ENCODE data around the gene CCDC107.
A peak's percentile ranks its signal among the peaks of the same experiment; 100 is the strongest.

Gene CCDC107

DNA sequence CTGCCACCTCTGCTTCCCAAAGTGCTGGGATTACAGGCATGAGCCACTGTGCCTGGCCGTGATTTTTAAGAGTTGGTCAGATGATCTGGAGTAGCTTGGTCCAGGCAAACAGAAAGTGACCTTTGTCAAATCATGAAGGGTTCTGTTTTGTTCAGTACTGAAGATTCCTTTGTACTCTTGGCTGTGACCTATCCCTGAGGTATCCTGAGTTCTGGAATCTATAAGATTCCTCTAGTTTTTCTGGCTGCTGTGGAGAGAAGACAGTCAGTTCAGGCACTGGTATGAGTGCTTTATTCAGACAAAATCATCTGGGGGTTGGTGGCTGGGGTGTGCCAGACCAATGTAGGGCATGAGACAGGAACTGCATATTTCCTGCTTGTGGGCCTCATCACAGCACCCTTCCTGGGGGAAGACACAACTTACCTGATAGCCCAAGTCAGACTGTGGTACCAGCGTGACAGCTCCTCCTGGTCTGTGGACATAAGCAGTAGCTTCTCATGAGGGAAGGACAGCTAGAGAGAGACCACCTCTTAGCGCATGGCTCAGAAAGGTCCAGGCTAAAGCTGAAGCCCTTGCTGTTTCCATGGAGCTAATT, 3.8 kb downstream of the CCDC107 start:
- DNase-seq (ENCODE audit: low read depth in 2 of 2): no peak

DNA sequence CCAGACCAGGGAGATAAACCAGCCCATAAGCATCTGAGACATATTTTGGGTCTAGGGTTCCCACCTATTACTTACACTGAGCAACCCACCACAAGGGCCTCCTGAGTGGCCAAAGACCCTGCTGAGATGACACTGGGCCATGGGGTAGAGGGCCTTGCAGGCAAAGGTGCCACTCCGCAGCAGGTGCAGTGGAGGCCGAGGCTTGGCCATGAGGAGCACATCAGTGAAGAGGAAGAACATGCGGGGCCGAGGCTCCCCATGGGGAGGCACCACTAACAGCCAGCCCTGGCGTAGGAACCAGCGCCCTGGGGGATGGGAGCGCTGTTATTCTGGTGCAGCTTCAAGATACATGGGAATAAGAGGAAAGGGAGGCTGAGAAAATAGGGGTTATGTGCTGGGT, 4.3 kb downstream of the CCDC107 start:
- no peak for DNase-seq (ENCODE audit: low read depth in 2 of 2)

DNA sequence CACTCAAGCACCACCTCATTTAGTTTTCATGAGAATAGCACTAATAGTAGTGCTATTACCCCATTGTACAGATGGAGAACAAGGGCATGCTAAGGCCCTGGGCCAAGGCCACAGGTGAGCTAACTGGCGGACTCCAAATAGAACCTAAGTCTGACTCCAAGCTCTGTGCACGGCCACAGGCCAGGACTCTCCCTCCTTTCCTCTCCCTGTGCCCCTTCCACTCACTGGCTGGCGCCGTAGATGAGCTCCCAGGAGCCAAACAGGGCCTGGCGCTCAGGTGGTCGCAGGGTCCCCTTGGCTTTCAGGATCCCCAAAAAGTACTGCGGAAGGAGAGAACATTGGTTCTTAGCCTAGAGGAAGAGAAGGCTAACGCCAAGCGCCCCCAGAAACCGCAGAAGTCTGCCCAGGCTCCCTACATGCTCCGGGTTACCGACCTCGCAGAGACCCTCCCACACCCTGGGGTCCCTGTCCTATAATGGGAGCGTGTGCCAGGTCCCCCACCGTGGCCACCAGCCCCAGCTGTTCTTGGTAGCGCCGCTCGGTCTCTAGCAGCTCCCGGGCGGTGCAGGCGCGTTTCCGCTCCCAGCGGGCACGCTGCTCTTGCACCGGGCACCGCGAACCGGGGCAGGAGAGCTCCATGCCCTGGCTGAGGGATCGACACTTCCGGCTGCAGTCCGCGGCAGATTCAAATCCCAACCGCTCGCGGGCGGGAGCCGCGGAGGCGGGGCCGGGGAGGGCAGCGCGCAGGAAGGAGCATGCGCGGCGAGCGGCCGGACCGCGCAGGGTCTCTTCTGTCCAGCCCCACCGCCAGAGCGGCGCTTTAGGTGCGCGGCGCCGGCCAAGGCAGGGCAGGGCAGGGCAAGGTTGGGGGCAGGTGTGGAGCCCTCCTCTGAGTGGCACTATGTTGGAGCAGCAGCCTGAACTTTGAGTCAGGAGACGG, 6.7 kb downstream of the CCDC107 start, which contains the start of gene ARHGEF39:
ARHGEF39 (minus strand) TSS at position 665 of the 940 bp plus-strand sequence; CDS start at position 639, 26 bp downstream.
- peak in 1 of 2 donors; percentile 55 for DNase-seq (ENCODE audit: low read depth in 2 of 2)

DNA sequence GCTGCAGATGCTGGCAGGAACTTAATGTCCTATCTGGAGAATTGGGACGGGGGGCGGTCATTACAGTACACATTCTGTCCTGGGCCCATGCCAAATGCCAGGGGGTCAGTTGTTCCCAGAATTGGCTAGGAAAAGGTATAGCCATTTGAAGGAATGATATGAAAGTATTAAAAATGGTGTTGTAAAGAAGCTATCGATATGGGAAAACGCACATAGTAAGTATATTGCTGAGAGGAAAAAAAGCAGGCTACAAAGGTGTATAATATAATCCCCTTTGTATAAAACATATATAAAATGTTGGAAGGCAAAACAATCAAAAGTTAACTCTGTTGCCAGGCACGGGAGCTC, 7.4 kb downstream of the CCDC107 start:
- no peak for DNase-seq (ENCODE audit: low read depth in 2 of 2)

DNA sequence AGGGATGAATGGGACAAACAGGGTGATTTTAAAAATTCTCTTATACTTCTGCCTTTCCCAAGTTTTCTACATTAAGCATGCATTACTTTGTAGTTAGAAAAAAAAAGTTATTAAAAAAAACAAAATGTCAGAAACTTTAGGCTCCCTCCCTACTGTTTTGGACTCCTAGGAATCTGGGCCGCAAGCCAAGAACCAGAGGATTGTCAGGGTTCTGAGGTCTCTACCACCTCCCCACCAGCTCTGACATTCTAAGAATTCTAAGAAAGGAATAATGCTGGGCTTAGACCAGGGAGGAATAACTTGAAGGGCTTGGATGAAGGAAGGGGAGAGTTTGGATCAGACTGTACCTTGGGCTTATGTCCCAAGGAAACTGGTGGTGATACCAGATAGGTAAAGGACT, 8.0 kb downstream of the CCDC107 start:
- no peak for DNase-seq (ENCODE audit: low read depth in 2 of 2)

DNA sequence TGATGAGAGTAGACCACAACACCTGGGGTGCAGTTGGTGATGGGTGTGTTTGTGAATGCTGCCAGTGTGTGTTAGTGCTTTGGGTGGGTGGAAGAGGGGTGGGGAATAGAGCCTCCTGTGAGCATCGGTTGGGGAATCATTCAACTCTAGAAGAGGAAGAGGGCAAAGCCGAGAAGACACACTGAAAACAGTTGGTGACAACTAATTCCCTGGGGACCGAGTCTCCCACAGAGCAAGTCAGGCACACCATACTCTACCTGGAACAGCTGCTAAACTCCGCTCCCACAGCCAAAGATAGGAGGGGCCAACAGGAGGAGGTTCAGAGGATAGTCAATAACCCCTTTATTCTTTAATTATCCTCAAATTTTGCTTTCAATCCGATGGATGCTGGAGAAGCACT, 8.5 kb downstream of the CCDC107 start:
- no peak for DNase-seq (ENCODE audit: low read depth in 2 of 2)

DNA sequence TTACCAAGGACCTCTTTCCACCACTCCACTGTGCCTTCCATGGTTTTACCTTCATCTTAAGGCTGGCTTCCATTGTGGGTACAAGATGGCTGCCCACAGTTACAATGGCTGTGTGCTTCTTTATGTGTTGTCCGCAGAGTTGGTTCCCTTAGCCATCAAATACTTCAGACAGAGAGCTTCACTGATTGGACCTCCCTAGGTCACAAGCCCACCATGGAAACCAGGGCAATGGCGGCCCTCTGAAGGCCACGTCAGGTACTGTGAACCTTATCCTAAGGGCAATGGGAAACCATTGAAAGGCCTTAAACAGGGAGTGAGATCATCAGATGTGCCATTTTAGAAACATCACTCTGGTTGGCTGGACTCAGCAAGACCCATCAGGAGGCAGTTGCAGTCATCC, 9.8 kb downstream of the CCDC107 start:
- DNase-seq (ENCODE audit: low read depth in 2 of 2): no peak

DNA sequence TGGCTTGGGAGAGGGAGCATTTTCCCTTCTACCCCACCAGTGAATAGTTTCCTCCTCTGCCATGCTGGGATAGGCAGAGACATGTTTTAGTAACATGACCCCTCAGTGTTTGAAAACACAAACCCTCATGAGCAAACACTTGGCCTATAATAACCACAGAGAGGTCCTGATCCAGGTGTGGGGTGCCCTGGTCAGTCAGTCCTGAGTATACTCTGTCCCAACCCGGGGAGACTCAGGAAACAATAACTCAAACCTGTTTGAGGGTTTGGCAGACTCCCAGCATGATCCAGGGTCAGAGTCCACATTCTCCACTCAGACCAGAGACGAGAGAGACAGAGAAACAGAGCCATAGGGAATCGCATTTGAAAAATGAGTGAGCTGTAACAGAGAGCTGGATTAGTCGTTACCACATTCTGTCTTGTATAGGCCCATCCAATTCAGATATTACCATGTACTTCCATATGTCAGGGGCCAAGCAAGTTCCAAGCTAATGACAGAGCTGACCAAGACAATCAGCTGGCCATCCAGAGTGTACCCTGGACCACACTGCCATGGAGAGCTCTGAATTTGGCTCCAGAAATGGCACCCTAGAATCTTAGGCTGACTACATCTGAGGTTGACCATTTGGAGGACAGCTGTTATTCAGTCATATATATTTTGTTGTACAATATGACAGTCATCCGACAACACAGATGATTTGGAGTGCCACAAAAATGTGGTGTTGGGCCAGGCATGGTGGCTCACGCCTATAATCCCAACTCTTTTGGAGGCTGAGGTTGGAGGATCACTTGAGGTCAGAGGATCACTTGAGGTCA, 11.4 kb downstream of the CCDC107 start:
- DNase-seq (ENCODE audit: low read depth in 2 of 2): no peak

DNA sequence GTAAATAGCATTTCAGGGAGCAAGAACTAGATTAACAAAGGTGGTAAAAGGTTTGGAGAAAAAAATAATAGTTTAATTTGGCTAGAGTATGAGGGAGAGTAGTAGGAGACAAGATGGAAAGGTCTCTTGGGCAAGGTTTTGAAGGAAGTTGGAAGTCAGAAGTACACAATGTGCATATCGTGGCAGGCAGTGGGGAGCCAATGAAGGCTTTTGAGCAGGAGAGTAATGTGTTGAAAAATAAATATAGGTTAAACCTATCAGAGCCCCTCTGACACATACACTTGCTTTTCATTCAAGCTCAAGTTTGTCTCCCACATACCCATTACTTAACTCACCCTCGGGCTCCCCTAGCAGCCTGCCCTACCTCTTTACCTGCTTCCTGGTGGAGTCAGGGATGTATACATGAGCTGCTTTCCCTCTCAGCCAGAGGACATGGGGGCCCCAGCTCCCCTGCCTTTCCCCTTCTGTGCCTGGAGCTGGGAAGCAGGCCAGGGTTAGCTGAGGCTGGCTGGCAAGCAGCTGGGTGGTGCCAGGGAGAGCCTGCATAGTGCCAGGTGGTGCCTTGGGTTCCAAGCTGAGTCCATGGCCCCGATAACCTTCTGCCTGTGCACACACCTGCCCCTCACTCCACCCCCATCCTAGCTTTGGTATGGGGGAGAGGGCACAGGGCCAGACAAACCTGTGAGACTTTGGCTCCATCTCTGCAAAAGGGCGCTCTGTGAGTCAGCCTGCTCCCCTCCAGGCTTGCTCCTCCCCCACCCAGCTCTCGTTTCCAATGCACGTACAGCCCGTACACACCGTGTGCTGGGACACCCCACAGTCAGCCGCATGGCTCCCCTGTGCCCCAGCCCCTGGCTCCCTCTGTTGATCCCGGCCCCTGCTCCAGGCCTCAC, 15.3 kb downstream of the CCDC107 start, which contains the start of gene CA9:
CA9 (plus strand) TSS at position 797 of the 893 bp plus-strand sequence; CDS start at position 829, 32 bp downstream.
- DNase-seq (ENCODE audit: low read depth in 2 of 2): no peak

DNA sequence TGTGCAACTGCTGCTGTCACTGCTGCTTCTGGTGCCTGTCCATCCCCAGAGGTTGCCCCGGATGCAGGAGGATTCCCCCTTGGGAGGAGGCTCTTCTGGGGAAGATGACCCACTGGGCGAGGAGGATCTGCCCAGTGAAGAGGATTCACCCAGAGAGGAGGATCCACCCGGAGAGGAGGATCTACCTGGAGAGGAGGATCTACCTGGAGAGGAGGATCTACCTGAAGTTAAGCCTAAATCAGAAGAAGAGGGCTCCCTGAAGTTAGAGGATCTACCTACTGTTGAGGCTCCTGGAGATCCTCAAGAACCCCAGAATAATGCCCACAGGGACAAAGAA, 15.9 kb downstream of the CCDC107 start:
- no peak for DNase-seq (ENCODE audit: low read depth in 2 of 2)

DNA sequence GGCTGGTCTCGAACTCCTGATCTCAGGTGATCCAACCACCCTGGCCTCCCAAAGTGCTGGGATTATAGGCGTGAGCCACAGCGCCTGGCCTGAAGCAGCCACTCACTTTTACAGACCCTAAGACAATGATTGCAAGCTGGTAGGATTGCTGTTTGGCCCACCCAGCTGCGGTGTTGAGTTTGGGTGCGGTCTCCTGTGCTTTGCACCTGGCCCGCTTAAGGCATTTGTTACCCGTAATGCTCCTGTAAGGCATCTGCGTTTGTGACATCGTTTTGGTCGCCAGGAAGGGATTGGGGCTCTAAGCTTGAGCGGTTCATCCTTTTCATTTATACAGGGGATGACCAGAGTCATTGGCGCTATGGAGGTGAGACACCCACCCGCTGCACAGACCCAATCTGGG, 17.1 kb downstream of the CCDC107 start:
- no peak for DNase-seq (ENCODE audit: low read depth in 2 of 2)

DNA sequence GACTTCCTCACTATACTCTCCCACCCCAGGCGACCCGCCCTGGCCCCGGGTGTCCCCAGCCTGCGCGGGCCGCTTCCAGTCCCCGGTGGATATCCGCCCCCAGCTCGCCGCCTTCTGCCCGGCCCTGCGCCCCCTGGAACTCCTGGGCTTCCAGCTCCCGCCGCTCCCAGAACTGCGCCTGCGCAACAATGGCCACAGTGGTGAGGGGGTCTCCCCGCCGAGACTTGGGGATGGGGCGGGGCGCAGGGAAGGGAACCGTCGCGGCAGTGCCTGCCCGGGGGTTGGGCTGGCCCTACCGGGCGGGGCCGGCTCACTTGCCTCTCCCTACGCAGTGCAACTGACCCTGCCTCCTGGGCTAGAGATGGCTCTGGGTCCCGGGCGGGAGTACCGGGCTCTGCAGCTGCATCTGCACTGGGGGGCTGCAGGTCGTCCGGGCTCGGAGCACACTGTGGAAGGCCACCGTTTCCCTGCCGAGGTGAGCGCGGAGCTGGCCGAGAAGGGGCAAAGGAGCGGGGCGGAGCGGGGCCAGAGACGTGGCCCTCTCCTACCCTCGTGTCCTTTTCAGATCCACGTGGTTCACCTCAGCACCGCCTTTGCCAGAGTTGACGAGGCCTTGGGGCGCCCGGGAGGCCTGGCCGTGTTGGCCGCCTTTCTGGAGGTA, 17.8 kb downstream of the CCDC107 start:
- DNase-seq (ENCODE audit: low read depth in 2 of 2): peak in 1 of 2 donors; percentile 16

DNA sequence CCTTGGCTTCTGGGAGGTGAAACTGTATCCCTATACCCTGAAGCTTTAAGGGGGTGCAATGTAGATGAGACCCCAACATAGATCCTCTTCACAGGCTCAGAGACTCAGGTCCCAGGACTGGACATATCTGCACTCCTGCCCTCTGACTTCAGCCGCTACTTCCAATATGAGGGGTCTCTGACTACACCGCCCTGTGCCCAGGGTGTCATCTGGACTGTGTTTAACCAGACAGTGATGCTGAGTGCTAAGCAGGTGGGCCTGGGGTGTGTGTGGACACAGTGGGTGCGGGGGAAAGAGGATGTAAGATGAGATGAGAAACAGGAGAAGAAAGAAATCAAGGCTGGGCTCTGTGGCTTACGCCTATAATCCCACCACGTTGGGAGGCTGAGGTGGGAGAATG, 21.0 kb downstream of the CCDC107 start:
- no peak for DNase-seq (ENCODE audit: low read depth in 2 of 2)

DNA sequence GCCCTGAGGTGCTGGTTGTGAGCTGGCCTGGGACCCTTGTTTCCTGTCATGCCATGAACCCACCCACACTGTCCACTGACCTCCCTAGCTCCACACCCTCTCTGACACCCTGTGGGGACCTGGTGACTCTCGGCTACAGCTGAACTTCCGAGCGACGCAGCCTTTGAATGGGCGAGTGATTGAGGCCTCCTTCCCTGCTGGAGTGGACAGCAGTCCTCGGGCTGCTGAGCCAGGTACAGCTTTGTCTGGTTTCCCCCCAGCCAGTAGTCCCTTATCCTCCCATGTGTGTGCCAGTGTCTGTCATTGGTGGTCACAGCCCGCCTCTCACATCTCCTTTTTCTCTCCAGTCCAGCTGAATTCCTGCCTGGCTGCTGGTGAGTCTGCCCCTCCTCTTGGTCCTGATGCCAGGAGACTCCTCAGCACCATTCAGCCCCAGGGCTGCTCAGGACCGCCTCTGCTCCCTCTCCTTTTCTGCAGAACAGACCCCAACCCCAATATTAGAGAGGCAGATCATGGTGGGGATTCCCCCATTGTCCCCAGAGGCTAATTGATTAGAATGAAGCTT, 21.8 kb downstream of the CCDC107 start:
- no peak for DNase-seq (ENCODE audit: low read depth in 2 of 2)

DNA sequence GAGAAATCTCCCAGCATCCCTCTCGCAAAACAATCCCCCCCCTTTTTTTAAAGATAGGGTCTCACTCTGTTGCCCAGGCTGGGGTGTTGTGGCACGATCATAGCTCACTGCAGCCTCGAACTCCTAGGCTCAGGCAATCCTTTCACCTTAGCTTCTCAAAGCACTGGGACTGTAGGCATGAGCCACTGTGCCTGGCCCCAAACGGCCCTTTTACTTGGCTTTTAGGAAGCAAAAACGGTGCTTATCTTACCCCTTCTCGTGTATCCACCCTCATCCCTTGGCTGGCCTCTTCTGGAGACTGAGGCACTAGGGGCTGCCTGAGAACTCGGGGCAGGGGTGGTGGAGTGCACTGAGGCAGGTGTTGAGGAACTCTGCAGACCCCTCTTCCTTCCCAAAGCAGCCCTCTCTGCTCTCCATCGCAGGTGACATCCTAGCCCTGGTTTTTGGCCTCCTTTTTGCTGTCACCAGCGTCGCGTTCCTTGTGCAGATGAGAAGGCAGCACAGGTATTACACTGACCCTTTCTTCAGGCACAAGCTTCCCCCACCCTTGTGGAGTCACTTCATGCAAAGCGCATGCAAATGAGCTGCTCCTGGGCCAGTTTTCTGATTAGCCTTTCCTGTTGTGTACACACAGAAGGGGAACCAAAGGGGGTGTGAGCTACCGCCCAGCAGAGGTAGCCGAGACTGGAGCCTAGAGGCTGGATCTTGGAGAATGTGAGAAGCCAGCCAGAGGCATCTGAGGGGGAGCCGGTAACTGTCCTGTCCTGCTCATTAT, 22.4 kb downstream of the CCDC107 start:
- DNase-seq (ENCODE audit: low read depth in 2 of 2): no peak

DNA sequence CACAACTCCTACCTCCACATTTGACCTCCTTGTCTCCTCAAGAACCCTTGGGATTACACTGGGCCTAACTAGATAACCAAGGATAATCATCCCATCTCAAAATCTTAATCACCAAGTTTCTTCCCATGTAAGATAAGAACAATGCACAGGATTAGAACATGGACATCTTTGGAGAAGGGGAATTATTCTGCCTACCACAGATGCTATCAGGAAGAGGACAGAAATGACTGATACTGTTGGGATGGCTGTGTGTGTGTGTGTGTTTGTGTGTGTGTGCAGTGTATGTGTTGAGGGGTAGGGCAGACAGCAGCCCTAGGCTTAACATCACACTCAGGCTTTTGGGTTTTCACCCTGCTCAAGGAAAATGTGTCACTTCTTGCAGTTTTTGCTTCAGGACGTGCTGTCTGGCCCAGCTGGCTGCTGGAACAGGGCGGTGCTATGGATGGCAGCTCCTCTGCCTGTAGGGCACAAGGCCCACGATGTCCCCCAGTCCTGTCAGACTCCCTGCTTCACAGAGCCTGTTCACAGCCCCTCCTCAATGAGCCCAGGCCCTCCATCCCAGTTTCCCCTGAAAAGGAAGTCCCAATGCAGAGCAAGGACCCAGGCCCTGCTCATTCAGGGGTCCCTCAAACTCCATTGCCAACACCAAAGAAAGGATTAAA, 23.4 kb downstream of the CCDC107 start:
- DNase-seq (ENCODE audit: low read depth in 2 of 2): no peak

DNA sequence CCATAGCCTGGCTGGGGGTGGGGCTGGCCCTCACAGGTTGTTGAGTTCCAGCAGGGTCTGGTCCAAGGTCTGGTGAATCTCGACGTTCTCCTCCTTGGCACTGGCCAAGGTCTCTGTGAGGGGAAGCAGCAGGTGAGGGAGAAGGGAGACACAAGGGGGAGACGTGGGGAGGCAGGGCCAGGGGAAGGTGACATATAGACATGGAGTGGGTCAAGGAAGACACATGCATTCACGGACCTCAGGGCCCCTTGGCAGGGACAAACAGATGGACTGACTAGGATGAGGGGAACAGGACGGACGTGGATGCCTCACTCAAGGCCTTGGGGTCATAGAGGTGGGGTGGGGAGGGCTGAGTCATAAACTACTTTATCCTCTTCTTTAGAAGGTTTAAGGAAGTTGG, 24.0 kb downstream of the CCDC107 start:
- DNase-seq (ENCODE audit: low read depth in 2 of 2): no peak

DNA sequence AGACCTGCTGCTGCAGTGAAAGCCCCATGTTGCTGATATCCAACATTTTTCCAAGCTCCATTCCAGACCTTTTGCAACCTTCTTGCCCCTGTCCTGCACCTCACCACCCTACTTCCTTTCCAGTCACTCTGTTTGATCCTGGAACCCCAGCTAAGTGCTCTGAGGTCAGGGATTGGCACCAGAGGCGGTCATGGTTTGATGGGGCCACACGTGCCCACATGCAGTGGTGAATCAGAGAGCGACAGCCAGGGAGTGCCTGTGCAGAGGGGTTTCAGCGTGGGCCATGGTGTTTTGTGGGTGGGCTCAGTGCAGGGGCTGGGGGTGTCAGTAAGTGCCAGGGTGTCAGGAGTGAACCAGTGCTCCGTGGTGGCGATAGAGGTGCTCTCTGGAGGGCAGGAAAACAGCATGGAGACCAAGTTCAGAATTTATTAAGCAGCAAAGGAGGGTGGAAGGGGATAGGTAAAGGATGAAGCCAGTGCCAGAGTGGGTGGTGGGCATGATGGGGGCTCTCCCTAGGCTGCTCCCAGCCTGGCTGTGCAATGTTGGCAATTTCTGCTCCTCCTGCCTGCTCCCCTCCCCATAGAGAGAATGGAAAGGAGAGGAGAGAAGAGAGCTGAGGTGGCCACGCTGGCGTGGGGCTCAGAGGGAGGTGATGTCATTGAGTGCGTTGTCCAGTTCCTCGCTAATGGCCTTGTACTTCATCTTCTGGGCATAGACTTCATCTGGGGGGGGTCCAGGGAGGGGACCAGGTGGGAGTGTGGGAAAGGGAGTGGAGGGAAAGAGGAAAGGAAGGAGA, 24.6 kb downstream of the CCDC107 start:
- no peak for DNase-seq (ENCODE audit: low read depth in 2 of 2)

All from stimulated activated CD8-positive, alpha-beta memory T cell treated with anti-CD3 and anti-CD28 coated beads, Interleukin-7, amount 100 ng/mL, for 4 hours (primary cell).